ENCODE results near the gene CAPN15.
A peak's percentile ranks its signal among the peaks of the same experiment; 100 is the strongest.

Gene CAPN15

DNA sequence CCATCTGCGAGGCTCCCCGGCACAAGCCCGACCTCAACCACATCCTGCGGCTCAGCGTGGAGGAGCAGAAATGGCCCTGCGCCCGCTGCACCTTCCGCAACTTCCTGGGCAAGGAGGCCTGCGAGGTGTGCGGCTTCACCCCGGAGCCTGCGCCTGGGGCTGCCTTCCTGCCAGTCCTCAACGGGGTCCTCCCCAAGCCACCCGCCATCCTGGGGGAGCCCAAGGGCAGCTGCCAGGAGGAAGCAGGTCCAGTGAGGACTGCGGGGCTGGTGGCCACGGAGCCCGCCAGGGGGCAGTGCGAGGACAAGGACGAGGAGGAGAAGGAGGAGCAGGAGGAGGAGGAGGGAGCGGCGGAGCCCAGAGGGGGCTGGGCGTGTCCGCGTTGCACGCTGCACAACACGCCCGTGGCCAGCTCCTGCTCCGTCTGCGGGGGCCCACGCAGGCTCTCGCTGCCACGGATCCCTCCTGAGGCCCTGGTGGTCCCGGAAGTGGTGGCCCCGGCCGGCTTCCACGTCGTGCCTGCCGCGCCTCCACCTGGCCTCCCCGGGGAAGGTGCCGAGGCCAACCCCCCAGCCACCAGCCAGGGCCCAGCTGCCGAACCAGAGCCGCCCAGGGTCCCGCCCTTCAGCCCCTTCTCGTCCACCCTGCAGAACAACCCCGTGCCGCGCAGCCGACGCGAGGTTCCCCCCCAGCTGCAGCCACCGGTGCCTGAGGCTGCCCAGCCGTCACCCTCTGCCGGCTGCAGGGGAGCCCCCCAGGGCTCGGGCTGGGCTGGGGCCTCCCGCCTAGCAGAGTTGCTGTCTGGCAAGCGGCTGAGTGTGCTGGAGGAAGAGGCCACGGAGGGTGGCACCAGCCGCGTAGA is 19.6 kb downstream of the CAPN15 start:
- in situ Hi-C loops (cut with MboI; ENCODE audit: low pct_unique_long_range_greater_than_20kb, low sequenced_read_pairs, unreplicated experiment), result no loop called here
- TF ChIP-seq, protein P1, sequence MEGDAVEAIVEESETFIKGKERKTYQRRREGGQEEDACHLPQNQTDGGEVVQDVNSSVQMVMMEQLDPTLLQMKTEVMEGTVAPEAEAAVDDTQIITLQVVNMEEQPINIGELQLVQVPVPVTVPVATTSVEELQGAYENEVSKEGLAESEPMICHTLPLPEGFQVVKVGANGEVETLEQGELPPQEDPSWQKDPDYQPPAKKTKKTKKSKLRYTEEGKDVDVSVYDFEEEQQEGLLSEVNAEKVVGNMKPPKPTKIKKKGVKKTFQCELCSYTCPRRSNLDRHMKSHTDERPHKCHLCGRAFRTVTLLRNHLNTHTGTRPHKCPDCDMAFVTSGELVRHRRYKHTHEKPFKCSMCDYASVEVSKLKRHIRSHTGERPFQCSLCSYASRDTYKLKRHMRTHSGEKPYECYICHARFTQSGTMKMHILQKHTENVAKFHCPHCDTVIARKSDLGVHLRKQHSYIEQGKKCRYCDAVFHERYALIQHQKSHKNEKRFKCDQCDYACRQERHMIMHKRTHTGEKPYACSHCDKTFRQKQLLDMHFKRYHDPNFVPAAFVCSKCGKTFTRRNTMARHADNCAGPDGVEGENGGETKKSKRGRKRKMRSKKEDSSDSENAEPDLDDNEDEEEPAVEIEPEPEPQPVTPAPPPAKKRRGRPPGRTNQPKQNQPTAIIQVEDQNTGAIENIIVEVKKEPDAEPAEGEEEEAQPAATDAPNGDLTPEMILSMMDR (IDR thresholded peaks at IDR 0.05; ENCODE audit: extremely low read depth, insufficient read depth, missing control alignments), result peak; percentile 91
- peak; percentile 85 for DNase-seq (ENCODE audit: low spot score)

DNA sequence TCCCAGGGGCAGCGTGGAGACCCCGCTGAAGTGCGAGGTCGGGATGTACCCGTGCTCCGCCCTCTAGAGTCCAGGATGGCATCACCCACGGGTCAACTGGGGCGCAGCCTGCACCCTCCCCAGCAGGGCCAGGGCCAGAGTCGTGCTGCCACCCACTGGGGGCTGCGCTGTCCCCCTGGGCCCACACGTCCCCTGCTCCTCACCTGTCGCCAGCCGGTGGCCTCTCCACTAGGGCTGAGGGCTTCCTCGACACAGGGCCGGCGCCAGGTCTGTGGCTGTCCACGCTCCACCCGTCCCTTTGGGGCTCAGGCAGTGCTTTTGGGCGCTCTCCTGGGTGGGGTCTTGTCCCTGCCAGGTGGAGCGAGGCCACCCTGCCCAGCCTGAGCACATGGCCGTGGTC is 21.1 kb downstream of the CAPN15 start:
- TF ChIP-seq, protein P1 (IDR thresholded peaks at IDR 0.05; ENCODE audit: extremely low read depth, insufficient read depth, missing control alignments), result no peak
- in situ Hi-C loops (cut with MboI; ENCODE audit: low pct_unique_long_range_greater_than_20kb, low sequenced_read_pairs, unreplicated experiment), result no loop called here
- no peak for DNase-seq (ENCODE audit: low spot score)

DNA sequence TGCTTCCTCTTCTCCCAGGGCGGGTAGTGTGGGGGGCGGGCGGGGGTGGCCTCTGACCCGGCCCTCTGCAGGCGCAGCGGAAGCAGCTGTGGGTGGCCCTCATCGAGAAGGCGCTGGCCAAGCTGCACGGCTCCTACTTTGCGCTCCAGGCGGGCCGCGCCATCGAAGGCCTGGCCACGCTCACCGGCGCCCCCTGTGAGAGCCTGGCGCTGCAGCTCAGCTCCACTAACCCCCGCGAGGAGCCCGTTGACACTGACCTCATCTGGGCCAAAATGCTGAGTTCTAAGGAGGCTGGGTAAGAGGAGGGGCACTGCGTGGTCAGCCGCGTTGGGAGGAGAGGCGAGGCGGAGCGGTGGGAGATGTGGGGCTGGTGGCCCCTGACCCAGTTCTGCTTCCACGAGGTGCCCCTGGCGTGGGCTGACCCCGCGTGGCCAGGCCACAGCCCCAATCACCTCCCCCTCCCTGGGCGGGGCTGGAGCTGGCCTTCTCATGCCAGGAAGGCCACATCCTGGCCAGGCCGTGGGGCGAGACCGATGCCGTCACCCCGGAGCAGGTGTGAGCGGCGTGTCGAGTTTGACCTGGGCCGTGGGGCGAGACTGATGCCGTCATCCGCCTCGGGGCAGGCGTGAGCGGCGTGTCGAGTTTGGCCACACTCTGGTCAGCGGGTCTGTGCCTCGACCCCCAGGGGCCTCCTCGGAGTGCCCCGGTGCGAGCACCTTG is 22.2 kb downstream of the CAPN15 start:
- in situ Hi-C loops (cut with MboI; ENCODE audit: low pct_unique_long_range_greater_than_20kb, low sequenced_read_pairs, unreplicated experiment), result no loop called here
- TF ChIP-seq, protein P1 (IDR thresholded peaks at IDR 0.05; ENCODE audit: extremely low read depth, insufficient read depth, missing control alignments), result no peak
- DNase-seq (ENCODE audit: low spot score), result no peak

GRCh38 chr16:551210-551609 is 23.7 kb downstream of the CAPN15 start:
- no peak for DNase-seq (ENCODE audit: low spot score)
- in situ Hi-C loops (cut with MboI; ENCODE audit: low pct_unique_long_range_greater_than_20kb, low sequenced_read_pairs, unreplicated experiment), result no loop called here
- TF ChIP-seq, protein P1 (IDR thresholded peaks at IDR 0.05; ENCODE audit: extremely low read depth, insufficient read depth, missing control alignments), result no peak

- TF ChIP-seq, protein P1 (IDR thresholded peaks at IDR 0.05; ENCODE audit: extremely low read depth, insufficient read depth, missing control alignments), result no peak
- DNase-seq (ENCODE audit: low spot score), result no peak
- in situ Hi-C loops (cut with MboI; ENCODE audit: low pct_unique_long_range_greater_than_20kb, low sequenced_read_pairs, unreplicated experiment), result no loop called here
These were observed 24.7 kb downstream of the CAPN15 start for GRCh38 chr16:552171-552570.

DNA sequence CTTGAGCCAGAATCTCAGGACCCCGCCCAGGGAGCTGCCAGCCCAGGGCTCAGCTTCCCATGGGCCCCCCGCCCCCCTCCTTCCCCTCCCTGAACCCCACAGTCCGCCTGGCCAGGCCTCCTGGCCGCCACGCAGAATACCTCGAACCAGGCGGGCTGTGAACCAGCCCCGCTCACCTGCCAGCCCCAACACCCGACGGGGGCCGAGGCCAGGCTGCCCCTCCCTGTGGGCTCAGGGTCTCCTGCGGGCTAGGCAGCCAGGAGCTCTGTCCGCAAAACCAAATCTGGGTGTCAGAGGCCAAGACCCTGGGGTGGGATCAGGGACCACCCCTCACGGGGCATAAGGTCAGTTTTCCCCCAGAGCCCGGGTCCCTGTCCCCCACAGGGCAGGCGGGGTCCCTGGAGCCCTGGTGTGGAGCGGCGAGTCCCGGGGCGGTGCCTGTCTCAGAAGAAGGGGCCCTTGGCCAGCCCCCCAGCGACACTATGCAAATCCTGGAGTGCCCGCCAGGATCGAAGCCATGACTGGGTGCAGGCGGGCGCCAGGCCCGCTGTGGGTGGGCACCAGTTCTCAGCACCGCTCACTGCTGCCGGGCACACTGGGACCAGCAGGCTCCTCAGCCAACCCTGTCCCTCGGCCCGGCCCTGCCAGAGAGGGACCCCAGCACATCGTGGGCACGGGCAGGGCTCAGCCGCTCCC is 26.2 kb downstream of the CAPN15 start:
- TF ChIP-seq, protein P1 (IDR thresholded peaks at IDR 0.05; ENCODE audit: extremely low read depth, insufficient read depth, missing control alignments), result no peak
- DNase-seq (ENCODE audit: low spot score), result no peak
- in situ Hi-C loops (cut with MboI; ENCODE audit: low pct_unique_long_range_greater_than_20kb, low sequenced_read_pairs, unreplicated experiment), result no loop called here

Measured in GM13977 (cell line).